Activated CD4-positive, alpha-beta T cell treated with anti-CD3 and anti-CD28 coated beads, Interleukin-10, Interleukin-2, amounts not matched to agents 100 ng/mL and 50 ng/mL, durations not matched to agents 16 hours and 8 hours (primary cell): Measurements from ENCODE around the gene S100A11.

Source experiments
- DNase-seq: peaks from one replicate; pipeline ENCODE4 v3.0.0-alpha.2; 2020

The S100A11 gene

GRCh38 chr1:152001631-152002584 lies 34.9 kb downstream of the S100A11 start:
- DNase-seq = peak; percentile 79

- no peak for DNase-seq
Observed at GRCh38 chr1:152000964-152001630, 35.7 kb downstream of the S100A11 start.

GRCh38 chr1:151998611-151999362 lies 38.0 kb downstream of the S100A11 start:
- no peak for DNase-seq

- no peak for DNase-seq
Observed at GRCh38 chr1:151997284-151997570, 39.6 kb downstream of the S100A11 start.

- DNase-seq = no peak
Observed at GRCh38 chr1:151995774-151996173, 41.0 kb downstream of the S100A11 start.

- DNase-seq = no peak
Observed at GRCh38 chr1:151994956-151995355, 41.8 kb downstream of the S100A11 start.

GRCh38 chr1:151993734-151994496 lies 42.9 kb downstream of the S100A11 start, which contains the start of gene S100A10:
Gene S100A10, minus strand, starts transcription at chr1:151993859. Its CDS starts 7,629 bp downstream, at chr1:151986230.
- DNase-seq = peak; percentile 85

GRCh38 chr1:151993084-151993733 lies 43.6 kb downstream of the S100A11 start:
- peak; percentile 58 for DNase-seq

- DNase-seq = peak; percentile 63
Observed at GRCh38 chr1:151992303-151993083, 44.3 kb downstream of the S100A11 start.

GRCh38 chr1:151991663-151992302 lies 45.0 kb downstream of the S100A11 start:
- DNase-seq = no peak

GRCh38 chr1:151990856-151991198 lies 46.0 kb downstream of the S100A11 start:
- no peak for DNase-seq

GRCh38 chr1:151990058-151990855 lies 46.5 kb downstream of the S100A11 start:
- no peak for DNase-seq

GRCh38 chr1:151989211-151989862 lies 47.5 kb downstream of the S100A11 start:
- DNase-seq = peak; percentile 68

- no peak for DNase-seq
Observed at GRCh38 chr1:151988405-151988923, 48.3 kb downstream of the S100A11 start.

- DNase-seq = no peak
Observed at GRCh38 chr1:151986501-151987190, 50.2 kb downstream of the S100A11 start.

GRCh38 chr1:151985768-151986167 lies 51.0 kb downstream of the S100A11 start:
- DNase-seq = no peak

- DNase-seq = no peak
Observed at GRCh38 chr1:151985270-151985669, 51.5 kb downstream of the S100A11 start.

GRCh38 chr1:151984313-151984956 lies 52.4 kb downstream of the S100A11 start:
- peak; percentile 92 for DNase-seq
